Urothelium cell line (cell line): ENCODE results near the gene CERS3.

Source experiments
- DNase-seq: peaks from one replicate; pipeline ENCODE4 v3.0.0; 2011; ENCODE audit warnings: low spot score, mixed read lengths
- FAIRE-seq: peaks from 2 replicates; lab custom pipeline; 2011; peaks lifted over from hg19 to GRCh38; lab: Jason Lieb, UNC

The CERS3 gene

DNA sequence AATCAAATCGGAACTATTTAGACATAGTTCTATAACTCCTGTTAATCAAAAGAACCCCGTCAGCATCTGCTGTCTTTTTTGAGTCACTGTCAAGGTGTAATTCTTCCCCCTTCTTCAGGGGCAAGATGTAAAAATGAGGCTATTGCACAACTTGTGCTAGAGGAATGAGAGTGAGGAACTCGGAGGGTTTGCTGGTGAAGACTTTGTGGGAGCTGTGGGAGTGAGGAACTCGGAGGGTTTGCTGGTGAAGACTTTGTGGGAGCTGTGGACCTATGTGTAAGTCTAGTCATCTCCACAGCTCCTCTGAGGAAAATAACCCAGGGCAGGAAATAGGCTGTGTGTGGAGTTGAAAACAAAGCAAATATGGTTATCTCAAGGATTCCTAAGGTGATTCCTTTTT is 2.5 kb upstream of the CERS3 start:
- FAIRE-seq (no peak), DNase-seq (no peak)

DNA sequence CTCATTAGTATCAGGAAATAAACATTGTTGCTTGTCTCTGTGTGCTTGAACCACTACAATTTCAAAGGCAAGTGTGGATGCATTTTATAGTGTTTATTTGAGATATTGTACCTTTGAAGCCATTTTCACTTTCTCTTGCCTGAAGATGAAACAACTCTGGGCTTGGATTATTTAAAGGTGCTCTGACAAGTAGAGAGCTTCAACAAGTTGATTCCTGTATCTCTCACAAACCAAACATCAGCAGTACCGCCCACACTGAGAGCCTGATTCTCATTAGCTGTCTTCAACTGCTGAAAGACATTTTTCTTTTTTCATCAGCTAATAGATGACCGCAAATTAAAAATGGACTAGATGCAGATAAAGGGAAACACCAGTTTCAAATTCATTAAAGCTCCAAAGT is 806 bp upstream of the CERS3 start:
- FAIRE-seq (no peak), DNase-seq (no peak)

DNA sequence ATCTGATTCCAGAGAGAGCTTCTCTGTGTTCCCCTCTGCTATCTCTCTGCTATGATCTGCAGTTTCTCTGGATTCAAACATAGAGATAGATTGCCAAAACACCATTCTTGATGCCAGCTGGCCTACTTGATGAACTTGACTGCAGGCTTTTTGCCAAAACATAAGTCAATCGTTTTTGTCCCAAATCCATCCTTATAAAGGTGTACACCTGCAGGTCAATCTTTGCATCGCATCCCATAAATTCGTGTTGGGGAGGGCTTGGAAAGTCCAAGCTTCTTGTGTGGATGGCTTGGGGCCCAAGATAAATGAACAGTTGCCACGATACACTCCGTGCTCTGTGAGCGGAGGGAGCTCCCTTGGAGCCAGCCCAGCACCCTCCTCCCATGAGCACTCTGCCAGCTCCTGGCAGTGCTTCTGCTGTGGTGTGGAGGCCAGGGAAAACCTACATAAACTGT is 2.7 kb downstream of the CERS3 start:
- FAIRE-seq (no peak), DNase-seq (no peak)

DNA sequence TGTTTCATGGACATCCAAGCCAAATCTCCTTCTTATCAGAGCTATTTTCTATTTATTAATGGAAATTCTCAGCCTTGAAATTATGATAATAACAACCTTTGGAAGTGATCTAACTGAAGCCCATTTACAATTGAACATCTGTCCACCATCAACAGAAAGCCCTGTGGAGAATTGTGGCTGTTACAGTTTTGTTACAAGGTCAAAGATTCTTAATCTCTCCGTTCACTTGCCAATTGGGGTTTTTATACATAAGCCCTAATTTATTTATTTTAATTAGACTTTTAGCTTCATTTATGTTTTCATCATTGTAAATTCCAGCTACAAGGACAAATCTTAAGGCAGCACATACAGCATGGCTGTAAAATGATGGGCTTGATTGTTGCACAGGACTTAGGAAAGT is 3.3 kb downstream of the CERS3 start:
- FAIRE-seq: no peak

DNA sequence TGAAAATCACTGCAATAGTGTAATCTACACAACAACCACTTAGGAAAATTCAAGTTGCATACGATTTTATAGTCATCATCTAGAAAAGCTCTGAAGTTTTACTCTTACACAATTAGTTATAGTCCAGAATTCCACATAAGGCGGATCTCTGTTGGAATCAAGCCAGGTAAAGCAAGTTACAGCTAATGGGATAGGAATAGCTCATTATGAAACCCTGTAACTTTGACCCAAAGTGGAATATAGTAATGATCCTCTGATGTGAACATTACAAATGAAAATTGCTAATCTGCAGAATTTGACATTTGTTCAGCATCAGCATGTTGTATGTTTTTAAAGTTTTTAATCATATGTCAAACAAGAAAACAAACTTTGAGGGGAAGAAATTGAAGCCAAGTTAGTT is 4.4 kb downstream of the CERS3 start:
- no peak for FAIRE-seq

More for the DNA sequence above, 3.3 kb downstream of the CERS3 start:
- no peak for DNase-seq

DNA sequence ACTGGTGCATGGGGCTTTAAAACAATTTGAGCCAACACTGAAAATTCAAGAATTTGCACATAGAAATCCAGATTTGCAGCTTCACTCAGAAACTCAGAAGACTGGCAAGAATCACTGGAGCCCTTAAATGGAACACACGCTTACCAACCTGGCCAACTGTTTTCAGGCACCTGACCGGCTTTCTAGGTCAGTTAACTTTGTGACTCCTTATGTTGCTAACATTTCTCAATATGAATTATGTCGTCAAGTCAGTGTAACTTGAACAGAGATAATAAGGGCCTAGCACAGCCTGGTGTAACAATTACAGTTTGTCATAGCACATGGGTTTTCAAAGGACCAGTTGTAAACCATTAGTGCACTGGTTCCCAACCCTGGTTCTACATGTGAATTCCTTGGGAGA is 6.8 kb downstream of the CERS3 start:
- FAIRE-seq (no peak), DNase-seq (no peak)

More for the DNA sequence above, 4.4 kb downstream of the CERS3 start:
- DNase-seq: no peak

DNA sequence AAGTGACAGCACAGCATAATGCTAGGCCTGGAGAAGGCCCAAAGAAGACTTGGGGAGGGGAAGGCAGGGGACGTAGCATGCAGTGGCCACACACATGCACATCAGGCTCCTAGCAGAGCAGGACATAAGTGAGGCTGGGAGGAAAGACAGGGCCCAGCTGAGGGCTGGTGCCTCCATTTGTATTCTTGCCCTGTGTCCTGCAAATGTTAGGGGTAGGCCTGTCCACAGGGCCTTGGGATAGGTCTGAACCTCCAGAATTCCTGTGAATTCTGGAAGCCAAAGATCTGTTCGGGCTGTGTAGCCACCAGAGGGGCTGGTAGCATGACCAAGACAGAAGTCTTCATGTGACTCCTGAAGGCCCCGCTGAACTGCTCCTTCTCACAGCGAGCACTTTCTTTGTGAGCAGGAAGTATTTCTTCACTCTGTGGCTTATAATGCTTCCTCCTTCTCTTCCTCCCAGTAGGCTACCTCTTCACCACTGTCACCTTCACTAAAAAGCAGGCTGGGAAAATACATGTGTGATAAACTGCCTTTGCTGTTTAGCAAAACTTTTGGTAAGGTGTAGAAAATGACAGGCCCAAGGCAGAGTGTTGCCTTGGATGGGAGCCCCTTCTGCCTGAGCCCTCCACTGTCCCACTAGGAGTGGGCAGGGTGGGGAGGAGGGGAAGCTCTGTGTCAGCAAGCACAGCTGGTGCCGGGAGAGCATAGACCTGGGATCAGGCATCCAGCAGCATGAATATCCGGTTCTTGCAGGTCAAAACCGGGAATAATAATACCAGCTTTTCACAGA is 8.4 kb downstream of the CERS3 start:
- FAIRE-seq (no peak), DNase-seq (no peak)

DNA sequence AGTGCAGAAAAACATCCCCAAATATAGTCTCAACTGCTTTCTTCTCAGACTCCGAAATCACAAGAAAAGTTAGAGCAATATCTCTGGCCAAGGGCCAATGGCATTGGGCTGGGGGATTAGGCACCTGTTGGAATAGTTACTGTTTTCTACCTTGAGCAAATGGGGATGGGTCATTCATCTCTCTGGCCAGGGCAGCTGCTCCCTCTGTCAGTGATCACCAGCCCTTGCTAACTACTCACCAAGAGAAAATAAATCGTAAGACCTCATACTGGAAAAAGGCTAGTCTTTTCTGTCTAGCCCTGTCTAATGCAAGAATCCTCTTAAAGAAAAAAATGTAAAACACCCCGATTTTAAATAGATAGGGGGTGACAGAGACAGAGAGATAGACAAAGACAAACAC is 10.9 kb downstream of the CERS3 start:
- DNase-seq: no peak
- FAIRE-seq: no peak

DNA sequence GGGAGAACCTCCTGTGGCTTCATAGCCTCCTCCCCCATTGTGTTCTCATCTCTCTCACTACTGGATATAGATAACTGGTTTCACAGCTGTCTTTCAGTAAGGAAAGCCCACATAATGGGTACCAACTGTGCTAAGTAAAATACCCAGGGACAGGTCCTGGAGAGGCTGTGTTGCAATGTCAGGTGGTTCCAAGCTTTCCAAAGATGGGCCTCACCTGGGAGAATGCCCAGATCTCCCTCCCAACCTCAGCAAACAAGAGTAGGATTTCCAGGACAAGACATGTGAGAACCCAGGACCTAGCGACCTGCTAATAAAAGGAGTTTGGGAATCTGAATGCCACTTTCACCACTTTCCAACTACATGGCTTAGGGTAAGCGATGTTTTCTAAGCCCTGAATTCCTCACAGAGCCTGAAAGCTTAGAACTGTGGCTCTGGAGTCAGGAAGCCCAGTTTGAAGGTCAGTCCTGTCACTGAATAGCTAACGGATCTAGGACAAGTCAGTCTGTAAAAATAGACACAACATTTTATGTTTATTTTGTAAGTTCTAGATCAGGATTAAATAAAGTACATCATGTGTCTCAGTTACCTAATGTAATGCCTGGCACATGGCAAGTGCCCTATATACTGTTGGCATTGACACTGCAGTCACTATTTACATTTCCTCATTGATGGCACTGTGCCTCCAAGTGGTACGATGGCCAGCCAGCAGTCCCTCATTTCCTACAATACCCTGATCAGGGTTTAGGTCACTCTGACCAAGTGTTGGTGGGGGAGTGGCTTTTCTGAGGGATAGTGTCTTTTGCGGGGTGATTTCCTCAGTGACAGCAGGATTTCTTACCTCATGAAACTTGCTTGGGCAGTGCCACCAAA is 11.9 kb downstream of the CERS3 start:
- DNase-seq: no peak
- no peak for FAIRE-seq

DNA sequence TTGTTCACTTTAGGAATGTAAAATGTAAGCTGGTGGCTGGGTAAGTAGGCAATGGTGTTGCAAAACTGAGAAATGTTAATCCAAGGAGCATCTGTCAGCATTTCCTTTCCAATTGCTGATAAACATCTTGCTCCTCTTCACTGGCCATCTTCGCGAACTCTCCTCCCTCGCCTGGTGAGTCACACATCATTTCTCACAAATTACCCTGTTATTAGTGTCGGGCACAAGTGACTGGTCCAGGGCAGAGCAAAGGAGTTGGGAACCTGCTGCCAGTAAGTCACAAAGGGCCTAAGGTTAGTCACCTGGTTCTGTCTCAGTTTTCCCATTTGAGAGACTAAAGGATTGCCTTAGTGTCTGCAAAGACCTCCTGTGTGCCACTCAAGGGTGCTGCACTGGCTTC is 13.0 kb downstream of the CERS3 start:
- DNase-seq (no peak), FAIRE-seq (no peak)

DNA sequence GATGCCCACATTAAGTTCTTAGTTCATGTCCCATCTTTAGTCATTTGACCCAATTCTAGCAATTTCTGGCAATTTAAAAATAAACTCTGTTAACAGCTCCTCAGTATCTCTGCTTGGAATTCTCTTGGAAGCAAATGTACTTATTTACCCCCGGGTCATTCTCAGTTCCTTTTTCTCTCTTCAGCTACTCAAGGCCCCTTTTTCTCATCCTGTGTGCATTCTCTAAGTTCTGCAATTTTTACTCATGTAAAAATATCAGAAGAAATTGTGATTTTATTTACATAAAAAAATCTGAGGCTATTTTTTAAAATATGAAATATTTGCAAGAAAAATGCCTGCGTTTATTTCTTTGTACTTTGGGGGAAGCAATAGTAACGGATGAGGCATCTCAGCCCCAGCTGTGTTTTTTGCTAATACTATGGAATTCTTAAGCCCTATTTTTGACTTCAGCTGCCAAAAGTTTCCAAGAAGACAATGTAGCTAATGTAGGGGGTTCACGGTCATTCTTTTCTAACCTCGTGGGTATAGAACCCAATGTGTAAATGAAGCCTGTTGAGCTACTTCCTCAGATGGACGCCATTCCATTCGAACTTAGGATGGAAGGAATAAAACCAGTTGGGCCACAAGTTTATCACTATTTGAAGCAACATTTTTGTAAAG is 20.0 kb downstream of the CERS3 start:
- FAIRE-seq (no peak), DNase-seq (no peak)

DNA sequence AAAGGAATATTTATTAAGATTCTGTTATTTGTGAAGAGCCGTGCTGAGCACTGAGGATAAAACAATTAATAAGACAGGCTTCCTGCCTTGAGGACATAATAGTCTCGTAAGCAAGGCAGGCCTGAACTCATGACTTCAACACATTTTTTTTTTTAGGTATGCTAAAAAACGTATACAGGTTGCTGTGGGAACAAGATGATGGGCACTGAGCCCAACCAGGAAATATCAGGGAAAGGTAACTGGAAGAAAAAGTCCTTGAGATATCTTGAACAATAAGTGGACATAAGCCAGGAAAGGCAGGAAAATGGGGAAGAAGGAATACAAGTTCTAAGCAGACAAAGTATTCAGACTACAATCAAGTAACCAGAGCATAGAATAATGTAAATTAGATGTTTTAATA is 26.1 kb downstream of the CERS3 start:
- no peak for DNase-seq
- FAIRE-seq: no peak

DNA sequence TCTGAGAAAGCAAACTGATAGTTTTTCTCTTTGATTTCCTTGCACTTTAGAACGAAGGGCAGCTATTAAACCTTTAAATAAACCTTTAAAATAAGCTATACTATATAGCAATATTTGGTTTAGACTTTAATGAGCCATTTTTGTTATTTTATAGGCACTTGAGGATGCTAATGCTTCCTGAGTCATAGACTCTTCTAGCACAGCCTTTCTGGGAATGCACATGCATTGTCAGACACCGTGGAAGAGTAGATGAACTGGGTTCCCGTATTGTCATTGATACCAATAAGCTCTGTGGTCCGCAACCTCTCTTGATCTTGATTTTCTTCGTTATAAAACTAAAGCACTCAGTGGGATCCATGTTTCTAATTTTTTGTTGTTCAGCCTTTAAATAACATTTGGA is 27.6 kb downstream of the CERS3 start:
- DNase-seq (no peak), FAIRE-seq (no peak)

DNA sequence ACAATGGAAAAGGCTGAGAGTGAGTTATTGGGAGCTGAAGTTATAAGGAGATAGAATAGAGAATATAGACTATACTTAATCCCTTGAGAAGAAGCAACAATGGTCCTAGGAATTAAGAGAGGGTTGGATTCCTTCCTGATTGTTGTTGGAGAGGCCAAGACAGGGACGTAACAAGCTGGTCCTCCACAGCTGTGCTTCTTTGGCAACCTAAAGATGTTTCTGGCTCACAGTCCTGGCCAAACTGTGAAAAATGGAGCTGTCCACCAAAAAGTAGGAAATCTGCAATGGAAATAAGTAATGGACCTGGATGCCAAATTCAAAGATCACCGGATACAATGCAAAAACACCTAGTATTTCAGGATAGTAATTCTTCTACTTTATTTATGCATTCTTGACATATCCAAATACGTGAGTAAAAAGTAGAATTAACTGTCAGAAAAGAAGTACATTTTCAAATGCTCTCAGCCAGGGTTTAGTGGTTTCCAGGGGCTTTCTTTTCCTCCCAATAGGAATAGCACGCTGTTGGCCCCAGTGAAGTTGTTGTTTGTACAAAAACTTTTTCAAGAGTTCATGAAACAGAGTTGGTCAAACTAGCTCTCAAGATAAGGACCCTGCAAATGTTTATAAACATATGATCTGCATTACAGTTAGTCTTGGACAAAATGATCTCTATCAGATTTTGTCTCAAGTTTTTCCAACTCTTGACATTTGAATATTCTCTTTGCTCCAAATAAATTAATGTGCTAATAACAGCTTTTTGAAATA is 28.3 kb downstream of the CERS3 start:
- no peak for FAIRE-seq
- no peak for DNase-seq

DNA sequence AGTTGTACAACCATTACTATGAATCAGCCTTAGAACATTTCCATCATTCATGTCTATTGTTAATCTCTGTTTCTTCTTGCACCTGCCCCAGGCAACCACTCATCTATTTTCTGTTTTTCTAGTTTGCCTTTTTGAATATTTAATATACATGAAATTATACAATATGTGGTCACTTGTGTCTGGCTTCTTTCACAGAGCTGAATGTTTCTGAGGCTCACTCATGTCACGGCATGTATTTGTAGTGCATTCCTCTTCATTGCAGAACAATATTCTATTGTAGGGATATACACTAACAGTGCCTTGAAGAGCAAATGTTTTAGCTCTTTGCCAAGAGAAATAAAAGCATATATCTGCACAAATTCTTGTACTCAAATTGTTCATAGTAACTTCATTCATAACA is 32.9 kb downstream of the CERS3 start:
- DNase-seq: no peak
- FAIRE-seq: no peak

DNA sequence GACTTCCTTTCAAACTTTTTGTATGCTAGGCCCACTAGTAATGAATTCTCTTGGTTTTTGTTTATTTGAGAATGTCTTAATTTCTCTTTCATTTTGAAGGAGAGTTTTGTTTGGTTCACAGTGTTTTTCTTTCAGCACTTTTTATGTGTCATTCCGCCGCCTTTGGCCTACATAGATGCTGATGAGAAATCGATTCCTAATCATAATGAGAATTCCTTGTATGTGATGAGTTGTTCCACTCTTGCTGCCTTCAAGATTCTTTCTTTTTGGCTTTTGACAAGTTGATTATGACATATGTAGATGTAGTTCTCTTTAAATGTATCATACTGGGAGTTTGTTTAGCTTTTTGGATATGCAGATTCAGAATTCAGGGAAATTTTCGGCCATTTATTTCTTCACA is 35.5 kb downstream of the CERS3 start:
- FAIRE-seq (no peak), DNase-seq (no peak)

DNA sequence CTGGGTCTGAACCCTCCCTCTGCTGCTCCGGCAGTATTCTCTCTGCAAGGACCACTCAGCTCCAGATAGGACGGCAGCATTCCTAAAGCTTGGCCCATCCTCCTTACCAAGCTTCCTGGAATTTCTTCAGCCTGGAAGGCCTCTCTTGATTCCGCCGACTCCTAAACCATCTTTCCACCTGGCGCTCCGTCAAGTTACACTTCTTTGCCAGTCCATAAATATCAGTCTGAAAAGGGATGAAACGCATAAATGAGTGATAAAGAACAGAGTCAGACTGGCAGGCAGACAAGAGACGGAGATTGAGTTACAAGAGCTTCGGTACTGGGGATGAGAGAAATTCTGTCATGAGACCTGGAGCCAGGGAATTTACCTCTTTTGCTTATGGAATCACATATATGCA is 44.3 kb downstream of the CERS3 start:
- FAIRE-seq (no peak), DNase-seq (no peak)

DNA sequence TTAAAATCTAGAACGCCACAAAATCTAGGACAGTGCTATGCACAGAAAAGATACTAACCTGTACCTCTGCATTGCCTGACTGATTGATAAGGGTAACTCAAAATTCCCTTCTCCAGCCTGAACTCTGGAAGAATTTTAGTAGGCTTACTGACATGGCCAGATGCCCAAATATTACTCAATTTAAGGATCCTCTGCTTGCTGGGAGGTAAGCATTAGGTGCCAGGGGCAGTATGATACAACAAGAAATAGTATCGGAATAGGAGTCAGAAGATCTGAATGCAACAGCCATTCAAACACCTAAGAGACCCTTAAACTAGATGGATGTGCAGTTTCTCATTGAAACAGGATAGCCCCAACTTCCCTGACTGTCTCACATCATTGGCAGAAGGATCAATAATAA is 45.4 kb downstream of the CERS3 start:
- FAIRE-seq (no peak), DNase-seq (no peak)

DNA sequence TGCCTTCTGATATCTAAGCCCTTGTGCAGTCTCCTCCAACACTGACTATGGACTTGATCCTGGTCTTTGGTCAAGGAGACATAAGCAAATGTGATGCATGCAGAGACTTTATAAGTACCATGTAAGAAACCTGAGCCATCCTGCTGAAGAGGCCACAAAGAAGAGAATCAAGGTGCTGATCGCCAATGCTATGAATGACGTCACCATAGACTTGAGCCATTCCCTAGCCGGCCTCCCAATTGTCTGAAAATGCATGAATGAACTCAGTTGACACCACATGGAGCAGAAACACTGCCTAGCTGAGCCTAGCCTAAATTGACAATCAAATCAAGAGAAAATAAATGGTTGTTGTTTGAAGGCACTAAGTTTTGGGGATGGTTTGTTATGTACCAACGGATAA is 51.9 kb downstream of the CERS3 start:
- DNase-seq: no peak
- no peak for FAIRE-seq

DNA sequence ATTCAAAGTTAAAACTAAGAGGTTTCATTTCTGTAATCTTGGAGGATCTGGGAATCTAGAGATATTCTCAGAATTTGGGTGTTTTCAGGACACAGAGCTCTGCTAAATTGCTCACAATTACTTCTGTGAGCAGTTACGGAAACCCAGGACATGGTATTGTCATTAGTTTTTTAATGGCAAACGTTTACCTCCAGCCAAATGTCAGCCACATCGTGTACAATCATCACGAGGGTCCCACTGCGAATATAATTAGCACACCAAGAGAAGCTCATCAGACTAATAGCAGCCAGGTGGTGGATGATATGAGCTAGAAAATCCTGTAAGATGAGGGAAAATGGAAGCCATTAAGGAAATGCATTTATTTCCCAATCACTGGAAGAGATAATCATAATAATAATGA is 56.0 kb downstream of the CERS3 start:
- FAIRE-seq: no peak
- DNase-seq: no peak

DNA sequence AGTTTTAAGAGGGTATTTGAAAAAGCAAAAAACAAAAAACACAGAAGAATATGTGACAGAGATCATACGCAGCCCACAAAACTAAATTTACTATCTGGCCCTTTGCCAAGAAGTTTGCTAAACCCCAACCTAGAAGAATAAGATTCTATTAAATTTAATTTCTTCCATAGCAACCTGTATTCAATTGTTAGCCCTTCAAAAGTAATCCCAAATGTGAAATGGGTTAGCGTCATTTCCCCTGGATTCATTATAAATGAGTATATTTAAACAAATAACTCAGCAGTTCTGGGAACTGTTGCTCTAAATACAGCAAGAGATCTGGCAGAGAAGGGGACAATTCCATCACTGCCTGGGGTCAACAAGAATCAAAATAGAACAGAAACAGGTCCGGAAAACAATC is 56.8 kb downstream of the CERS3 start:
- FAIRE-seq: no peak
- no peak for DNase-seq
